Superior temporal gyrus (tissue), 1 donor: ENCODE data around the gene HOXA3.

Source experiments
- DNase-seq: peaks from one replicate; pipeline ENCODE4 v3.0.0-alpha.2; 2016; ENCODE audit errors: extremely low spot score

The HOXA3 gene

DNA sequence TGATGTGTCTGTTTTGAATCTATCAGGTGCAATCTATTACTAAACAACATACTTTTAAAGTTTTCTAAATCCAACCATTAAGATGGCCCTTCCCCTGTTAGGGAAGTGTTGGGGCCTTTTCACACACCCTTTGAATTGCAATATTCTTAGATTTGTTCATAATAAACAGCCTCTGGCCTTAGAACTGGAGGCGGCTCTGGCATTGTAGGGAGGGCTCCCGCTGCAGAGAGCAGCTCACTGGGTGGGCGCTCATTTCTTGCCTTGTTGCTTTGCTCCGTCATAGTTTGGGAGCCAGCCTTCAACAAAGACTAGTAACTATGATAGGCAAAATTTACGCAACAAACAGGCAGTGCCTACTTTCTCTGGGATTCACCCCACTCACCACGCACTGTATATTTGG, 26.0 kb upstream of the HOXA3 start:
- no peak for DNase-seq

- DNase-seq, result no peak
Measured at GRCh38 chr7:27177795-27178320, 25.5 kb upstream of the HOXA3 start.

- DNase-seq, result no peak
Measured at GRCh38 chr7:27176962-27177794, 24.8 kb upstream of the HOXA3 start.

GRCh38 chr7:27176524-27176845, 24.1 kb upstream of the HOXA3 start:
- no peak for DNase-seq

DNA sequence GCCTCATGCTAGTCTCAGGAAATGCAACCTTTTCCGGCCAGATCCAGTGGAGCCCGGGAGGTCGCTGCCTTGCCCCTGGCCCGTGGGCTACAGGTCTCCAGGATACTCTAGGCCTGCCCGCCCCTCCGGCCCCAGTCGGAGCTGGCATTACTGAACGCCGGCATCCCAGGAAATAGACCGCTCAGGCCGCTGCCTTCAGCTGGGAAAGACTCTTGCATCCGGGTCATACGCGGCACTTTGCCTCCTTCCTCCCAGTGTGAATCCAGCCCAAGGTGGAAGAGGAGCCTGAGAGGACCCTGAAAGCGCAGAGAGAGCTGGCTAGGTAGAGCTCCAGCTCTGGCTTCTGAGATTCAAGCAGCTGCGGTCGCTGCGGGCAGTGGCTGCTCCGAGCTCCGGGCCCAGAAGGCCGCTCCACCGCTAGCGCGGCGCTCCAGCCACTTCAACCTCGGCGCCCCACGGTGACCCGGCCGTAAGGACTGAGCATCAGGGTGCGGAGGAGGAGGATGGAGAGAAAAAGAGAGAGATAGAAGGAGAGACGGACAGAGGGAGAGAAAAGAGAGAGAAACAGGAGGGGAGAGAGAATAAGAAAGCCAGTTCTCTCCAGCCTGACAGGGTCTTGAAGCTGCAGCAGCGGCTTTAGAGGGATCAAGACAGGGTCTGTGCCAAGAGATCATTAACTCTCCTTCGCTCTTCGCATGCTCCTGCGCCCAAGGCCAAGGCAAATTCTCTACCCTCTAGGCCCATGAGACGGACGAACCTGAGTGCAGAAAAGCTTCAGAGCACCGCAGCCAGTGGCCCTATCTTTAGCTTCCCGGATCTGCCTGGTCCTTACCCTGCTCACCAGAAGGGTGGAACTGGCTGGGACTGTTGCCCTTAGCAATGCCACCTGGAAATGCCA, 23.5 kb upstream of the HOXA3 start:
- DNase-seq, result no peak

DNA sequence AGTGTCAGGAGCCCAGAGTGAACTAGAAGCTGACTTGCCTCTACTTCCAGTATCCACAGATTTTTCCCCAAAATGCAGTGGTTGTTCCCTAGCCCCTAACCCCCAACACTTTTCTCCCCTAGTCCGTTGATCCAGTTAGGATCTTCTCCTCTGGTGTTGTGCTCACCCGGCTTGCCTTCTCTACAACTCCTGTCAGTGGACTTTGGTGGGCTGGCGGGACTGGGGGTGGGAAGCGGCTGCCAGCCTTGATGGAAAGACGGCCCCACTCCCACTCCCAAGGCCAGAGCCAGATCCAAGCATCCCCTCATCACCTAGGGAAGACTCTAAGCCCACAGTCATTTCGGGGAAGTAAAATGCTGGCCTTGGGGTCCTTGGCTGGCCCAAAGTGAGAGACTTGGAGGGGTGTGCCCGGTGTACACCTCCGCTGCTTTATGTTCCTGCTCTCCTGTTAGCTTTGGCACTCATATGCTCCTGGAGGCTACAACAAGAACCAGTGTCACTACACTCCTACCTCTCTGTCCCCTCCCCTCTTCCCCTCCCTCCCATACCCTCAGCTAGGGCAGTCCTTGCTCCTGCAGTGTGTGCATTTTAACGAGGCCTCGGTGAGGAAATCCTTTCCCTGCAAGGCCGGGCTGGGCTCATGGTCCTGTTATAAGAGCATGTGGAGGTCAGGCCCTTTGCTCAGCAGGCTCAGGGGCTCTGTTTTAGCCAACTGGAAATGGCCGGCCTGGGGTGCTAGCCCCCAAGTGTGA, 22.7 kb upstream of the HOXA3 start:
- no peak for DNase-seq

GRCh38 chr7:27173956-27174873, 21.8 kb upstream of the HOXA3 start, which contains the start of gene HOXA10:
Gene HOXA10, minus strand, starts transcription at chr7:27174320. Its CDS starts 14 bp downstream, at chr7:27174306.
- DNase-seq, result no peak

- DNase-seq, result no peak
Measured at GRCh38 chr7:27173511-27173955, 21.1 kb upstream of the HOXA3 start.

- no peak for DNase-seq
Measured at GRCh38 chr7:27172823-27173510, 20.6 kb upstream of the HOXA3 start.

- no peak for DNase-seq
Measured at GRCh38 chr7:27172315-27172774, 20.0 kb upstream of the HOXA3 start.

GRCh38 chr7:27171637-27172314, 19.4 kb upstream of the HOXA3 start:
- DNase-seq, result no peak

- no peak for DNase-seq
Measured at GRCh38 chr7:27171325-27171636, 18.9 kb upstream of the HOXA3 start.

GRCh38 chr7:27170426-27171324, 18.3 kb upstream of the HOXA3 start:
- DNase-seq, result no peak

DNA sequence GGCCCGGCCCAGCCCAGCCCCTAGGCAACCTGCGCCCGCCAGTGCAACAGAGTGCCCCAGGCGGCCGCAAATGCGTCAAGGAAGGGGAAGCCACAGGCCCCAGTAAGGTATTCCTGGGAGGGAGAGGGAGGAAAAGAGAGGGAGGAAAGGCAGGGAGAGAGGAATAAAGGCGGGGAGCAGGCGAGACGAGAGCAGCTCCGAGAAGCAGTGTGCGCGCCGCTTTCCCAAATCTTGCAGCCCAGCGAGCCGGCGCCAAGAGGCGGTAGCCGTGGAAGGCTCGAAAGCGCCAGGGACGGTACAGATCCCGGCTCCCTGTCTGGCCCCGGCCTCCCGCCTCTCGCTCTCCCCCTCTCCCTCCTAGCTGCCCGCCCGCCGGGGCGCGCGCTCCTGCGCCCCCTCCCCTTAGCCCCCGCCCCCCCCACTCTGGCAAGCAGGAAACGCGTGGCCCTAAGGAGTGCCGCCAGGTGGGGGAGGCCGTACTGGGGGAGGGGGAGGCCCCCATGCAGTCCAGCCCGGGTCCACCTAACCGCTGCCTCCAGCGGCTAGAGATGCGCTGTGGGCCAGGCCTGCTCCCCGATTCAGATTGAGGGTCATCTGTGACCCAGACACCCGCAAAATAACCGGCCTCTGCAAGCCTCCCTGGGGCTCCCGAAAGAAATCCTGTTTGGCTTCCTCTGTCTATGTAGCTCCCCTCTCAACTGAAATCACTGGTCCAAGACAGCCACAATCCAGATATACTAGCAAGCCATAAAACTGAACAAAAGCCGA, 17.5 kb upstream of the HOXA3 start:
- DNase-seq, result no peak

- DNase-seq, result no peak
Measured at GRCh38 chr7:27168265-27168947, 16.0 kb upstream of the HOXA3 start.

DNA sequence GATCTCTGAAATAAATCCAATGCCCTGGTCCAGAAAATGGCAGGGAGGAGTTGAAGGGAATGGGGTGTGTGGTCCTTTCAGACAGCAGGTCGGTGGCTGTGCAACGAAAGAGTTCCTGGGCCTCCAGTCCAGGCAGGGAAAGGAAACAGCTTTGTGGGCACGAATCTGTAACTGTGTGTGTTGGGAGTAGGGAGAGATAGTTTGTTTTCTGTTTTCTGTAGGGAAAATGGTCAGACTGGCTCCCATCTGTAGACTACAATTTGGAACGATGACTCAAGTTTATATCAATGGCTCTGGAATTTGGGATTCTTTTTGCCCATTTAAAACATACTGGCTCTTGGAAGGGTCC, 15.5 kb upstream of the HOXA3 start:
- DNase-seq, result no peak
